ENCODE results near the gene DNAI1.
"Not testable (repeated sequence)": the region's sequence is repeated elsewhere in the genome, so short reads cannot be mapped to it uniquely, and the experiment has no call there.

DNAI1 gene

GRCh38 chr9:34431667-34432066 is 26.9 kb upstream of the DNAI1 start:
- Histone ChIP-seq H3K4me1 (ENCODE audit: insufficient read depth, low read length) (no peaks in the 10 kb centered on the region), H3K27me3 (ENCODE audit: insufficient read depth, low read length, poor library complexity) (no peaks in the 10 kb centered on the region), H3K9me3 (ENCODE audit: insufficient read depth, low read length, severe bottlenecking) (no peaks in the 10 kb centered on the region), H3K27ac (ENCODE audit: low read length) (no peak overlapping the region), H3K4me2 (ENCODE audit: insufficient read depth, low read length) (no peak overlapping the region), H3K4me3 (ENCODE audit: low read depth in 1 of 2, low read length in 2 of 2) (no peak overlapping the region), H3K9ac (ENCODE audit: low read depth, low read length) (no peak overlapping the region), H4K20me1 (ENCODE audit: insufficient read depth, low read length) (peaks cover 33% of the 10 kb centered on the region), H2AFZ (ENCODE audit: low read depth, low read length) (no peak overlapping the region), H3K79me2 (ENCODE audit: insufficient read depth, low read length) (no peaks in the 10 kb centered on the region), H3K36me3 (ENCODE audit: insufficient read depth, low read length) (no peaks in the 10 kb centered on the region)
- ATAC-seq (ENCODE audit: insufficient read depth, low read depth): no peak
- TF ChIP-seq, protein P1, sequence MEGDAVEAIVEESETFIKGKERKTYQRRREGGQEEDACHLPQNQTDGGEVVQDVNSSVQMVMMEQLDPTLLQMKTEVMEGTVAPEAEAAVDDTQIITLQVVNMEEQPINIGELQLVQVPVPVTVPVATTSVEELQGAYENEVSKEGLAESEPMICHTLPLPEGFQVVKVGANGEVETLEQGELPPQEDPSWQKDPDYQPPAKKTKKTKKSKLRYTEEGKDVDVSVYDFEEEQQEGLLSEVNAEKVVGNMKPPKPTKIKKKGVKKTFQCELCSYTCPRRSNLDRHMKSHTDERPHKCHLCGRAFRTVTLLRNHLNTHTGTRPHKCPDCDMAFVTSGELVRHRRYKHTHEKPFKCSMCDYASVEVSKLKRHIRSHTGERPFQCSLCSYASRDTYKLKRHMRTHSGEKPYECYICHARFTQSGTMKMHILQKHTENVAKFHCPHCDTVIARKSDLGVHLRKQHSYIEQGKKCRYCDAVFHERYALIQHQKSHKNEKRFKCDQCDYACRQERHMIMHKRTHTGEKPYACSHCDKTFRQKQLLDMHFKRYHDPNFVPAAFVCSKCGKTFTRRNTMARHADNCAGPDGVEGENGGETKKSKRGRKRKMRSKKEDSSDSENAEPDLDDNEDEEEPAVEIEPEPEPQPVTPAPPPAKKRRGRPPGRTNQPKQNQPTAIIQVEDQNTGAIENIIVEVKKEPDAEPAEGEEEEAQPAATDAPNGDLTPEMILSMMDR (IDR thresholded peaks at IDR 0.05; ENCODE audit: borderline replicate concordance, extremely low read depth, low read length, poor library complexity, severe bottlenecking): no peak
- TF ChIP-seq EZH2 (IDR thresholded peaks at IDR 0.05; ENCODE audit: borderline replicate concordance, low read depth, low read length, severe bottlenecking): no peak
- DNase-seq: no peak

DNA sequence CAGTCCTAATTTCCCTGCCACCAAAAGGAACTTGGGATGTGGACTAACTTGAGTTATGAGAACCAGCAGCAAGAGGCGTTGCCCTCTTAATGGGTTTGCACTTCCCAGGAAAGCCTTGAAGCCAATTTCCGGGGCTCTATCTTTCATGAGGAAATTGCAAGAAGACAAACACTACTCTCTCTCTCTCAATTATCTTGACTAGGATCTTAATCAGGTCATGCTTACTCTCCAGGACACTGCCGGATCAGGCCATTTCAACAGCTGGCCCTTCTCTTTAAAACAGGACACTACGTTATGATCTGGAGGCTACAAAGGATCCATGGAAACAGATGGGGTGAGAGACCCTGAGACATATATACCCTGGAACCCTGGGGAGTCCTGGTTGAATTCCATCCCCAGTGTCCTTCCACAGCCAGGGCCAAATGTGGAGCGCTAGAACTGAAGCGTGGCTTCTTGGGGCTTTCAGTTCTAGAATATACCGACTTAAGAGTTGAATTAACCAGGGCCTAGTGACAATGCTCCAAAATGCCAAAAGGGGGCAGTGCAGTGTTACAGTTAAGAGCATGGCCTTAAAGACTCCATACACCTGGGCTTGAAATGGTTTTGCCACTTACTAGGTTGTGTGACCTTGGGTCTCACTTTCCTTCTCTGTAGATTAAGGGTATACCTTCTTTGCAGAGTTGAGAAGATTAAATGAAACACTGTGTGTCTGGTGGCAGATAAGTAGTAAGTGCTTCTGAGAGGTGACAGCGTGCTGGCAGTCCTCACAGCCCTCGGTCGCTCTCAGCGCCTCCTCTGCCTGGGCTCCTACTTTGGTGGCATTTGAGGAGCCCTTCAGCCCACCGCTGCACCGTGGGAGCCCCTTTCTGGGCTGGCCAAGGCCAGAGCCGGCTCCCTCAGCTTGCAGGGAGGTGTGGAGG is 21.3 kb upstream of the DNAI1 start:
- DNase-seq (peak; percentile 61), ATAC-seq (ENCODE audit: insufficient read depth, low read depth) (peak; percentile 88)
- H3K4me2 ChIP-seq (ENCODE audit: insufficient read depth, low read length): no peak overlapping the region
- H3K9me3 ChIP-seq (ENCODE audit: insufficient read depth, low read length, severe bottlenecking): no peaks in the 10 kb centered on the region
- TF ChIP-seq, protein P1 (IDR thresholded peaks at IDR 0.05; ENCODE audit: borderline replicate concordance, extremely low read depth, low read length, poor library complexity, severe bottlenecking): peak; percentile 85
- no peak for TF ChIP-seq EZH2 (IDR thresholded peaks at IDR 0.05; ENCODE audit: borderline replicate concordance, low read depth, low read length, severe bottlenecking)
- H3K36me3 ChIP-seq (ENCODE audit: insufficient read depth, low read length): no peaks in the 10 kb centered on the region; the same call in 1 of the 2 replicates
- H3K79me2 ChIP-seq (ENCODE audit: insufficient read depth, low read length): no peaks in the 10 kb centered on the region
- peaks cover 20% of the 10 kb centered on the region; the same call in 1 of the 2 replicates for H4K20me1 ChIP-seq (ENCODE audit: insufficient read depth, low read length)
- H3K9ac ChIP-seq (ENCODE audit: low read depth, low read length): no peak overlapping the region
- H3K27ac ChIP-seq (ENCODE audit: low read length): no peak overlapping the region
- no peak overlapping the region for H2AFZ ChIP-seq (ENCODE audit: low read depth, low read length)
- H3K4me3 ChIP-seq (ENCODE audit: low read depth in 1 of 2, low read length in 2 of 2): no peak overlapping the region
- H3K4me1 ChIP-seq (ENCODE audit: insufficient read depth, low read length): peaks cover 7% of the 10 kb centered on the region
- H3K27me3 ChIP-seq (ENCODE audit: insufficient read depth, low read length, poor library complexity): no peaks in the 10 kb centered on the region

DNA sequence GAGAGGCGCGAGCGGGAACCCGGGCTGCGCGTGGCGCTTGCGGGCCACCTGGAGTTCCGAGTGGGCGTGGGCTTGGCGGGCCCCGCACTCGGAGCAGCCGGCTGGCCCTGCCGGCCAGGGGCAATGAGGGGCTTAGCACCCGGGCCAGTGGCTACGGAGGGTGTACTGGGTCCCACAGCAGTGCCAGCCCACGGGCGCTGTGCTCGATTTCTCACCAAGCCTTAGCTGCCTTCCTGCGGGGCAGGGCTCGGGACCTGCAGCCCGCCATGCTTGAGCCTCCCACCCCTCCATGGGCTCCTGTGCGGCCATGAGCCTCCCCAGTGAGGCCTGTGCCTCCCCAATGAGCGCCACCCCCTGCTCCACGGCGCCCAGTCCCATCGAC is 20.7 kb upstream of the DNAI1 start:
- H4K20me1 ChIP-seq (ENCODE audit: insufficient read depth, low read length): peaks cover 18% of the 10 kb centered on the region; the same call in 1 of the 2 replicates
- not testable (repeated sequence) for H3K79me2 ChIP-seq (ENCODE audit: insufficient read depth, low read length)

DNA sequence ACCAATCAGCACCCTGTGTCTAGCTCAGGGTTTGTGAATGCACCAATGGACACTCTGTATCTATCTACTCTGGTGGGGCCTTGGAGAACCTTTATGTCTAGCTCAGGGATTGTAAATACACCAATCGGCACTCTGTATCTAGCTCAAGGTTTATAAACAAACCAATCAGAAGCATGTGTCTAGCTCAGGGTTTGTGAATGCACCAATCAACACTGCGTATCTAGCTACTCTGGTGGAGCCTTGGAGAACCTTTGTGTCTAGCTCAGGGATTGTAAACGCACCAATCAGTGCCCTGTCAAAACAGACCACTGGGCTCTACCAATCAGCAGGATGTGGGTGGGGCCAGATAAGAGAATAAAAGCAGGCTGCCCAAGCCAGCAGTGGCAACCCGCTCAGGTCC is 20.1 kb upstream of the DNAI1 start:
- not testable (repeated sequence) for H3K36me3 ChIP-seq (ENCODE audit: insufficient read depth, low read length); H3K79me2 ChIP-seq (ENCODE audit: insufficient read depth, low read length); ATAC-seq (ENCODE audit: insufficient read depth, low read depth); H3K9me3 ChIP-seq (ENCODE audit: insufficient read depth, low read length, severe bottlenecking); H3K4me2 ChIP-seq (ENCODE audit: insufficient read depth, low read length); H3K27me3 ChIP-seq (ENCODE audit: insufficient read depth, low read length, poor library complexity); H3K4me3 ChIP-seq (ENCODE audit: low read depth in 1 of 2, low read length in 2 of 2); DNase-seq; H3K27ac ChIP-seq (ENCODE audit: low read length); H3K4me1 ChIP-seq (ENCODE audit: insufficient read depth, low read length); H2AFZ ChIP-seq (ENCODE audit: low read depth, low read length); H3K9ac ChIP-seq (ENCODE audit: low read depth, low read length)
- H4K20me1 ChIP-seq (ENCODE audit: insufficient read depth, low read length): peaks cover 23% of the 10 kb centered on the region; the same call in 1 of the 2 replicates

More for the DNA sequence above, 20.7 kb upstream of the DNAI1 start:
- H3K4me2 ChIP-seq (ENCODE audit: insufficient read depth, low read length); H2AFZ ChIP-seq (ENCODE audit: low read depth, low read length); H3K27ac ChIP-seq (ENCODE audit: low read length); H3K27me3 ChIP-seq (ENCODE audit: insufficient read depth, low read length, poor library complexity); DNase-seq; H3K4me1 ChIP-seq (ENCODE audit: insufficient read depth, low read length); H3K4me3 ChIP-seq (ENCODE audit: low read depth in 1 of 2, low read length in 2 of 2); H3K9ac ChIP-seq (ENCODE audit: low read depth, low read length); H3K9me3 ChIP-seq (ENCODE audit: insufficient read depth, low read length, severe bottlenecking); H3K36me3 ChIP-seq (ENCODE audit: insufficient read depth, low read length); ATAC-seq (ENCODE audit: insufficient read depth, low read depth): not testable (repeated sequence)

Measured in DND-41 (cell line).